ENCODE measurements around the gene ENTPD1.
"Not testable (repeated sequence)": the region's sequence is repeated elsewhere in the genome, so short reads cannot be mapped to it uniquely, and the experiment has no call there.

Gene ENTPD1

GRCh38 chr10:95730233-95730632, 25.7 kb upstream of the ENTPD1 start:
- Histone ChIP-seq H3K36me3 (ENCODE audit: control insufficient read depth, insufficient read depth, low read length) (no peaks in the 10 kb centered on the region), H3K27ac (ENCODE audit: insufficient read depth, low read length, poor library complexity, severe bottlenecking) (no peak overlapping the region), H3K4me1 (ENCODE audit: control insufficient read depth, insufficient read depth, low read length, poor library complexity, severe bottlenecking) (no peaks in the 10 kb centered on the region), H3K4me3 (ENCODE audit: insufficient read depth, low read depth, low read length, poor library complexity, severe bottlenecking) (no peak overlapping the region), H3K9me3 (ENCODE audit: control insufficient read depth, low read length) (no peaks in the 10 kb centered on the region), H3K27me3 (replicated peaks; ENCODE audit: control insufficient read depth, insufficient read depth, low read length, poor library complexity, severe bottlenecking) (peaks cover 2% of the 10 kb centered on the region)
- no peak for DNase-seq

DNA sequence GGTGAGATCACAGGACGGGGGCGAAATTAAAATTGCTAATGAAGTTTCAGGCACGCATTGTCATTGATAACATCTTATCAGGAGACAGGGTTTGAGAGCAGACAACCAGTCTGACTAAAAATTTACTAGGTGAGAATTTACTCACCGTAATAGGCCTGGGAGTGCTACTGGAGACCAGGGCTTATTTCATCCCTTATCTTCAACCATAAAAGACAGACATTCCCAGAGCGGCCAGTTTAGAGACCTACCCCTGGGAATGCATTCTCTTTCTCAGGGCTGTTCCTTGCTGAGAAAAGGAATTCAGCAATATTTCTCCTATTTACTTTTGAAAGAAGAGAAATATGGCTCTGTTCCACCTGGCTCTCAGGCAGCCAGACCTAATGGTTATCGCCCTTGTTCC, 23.1 kb upstream of the ENTPD1 start:
- H3K4me3 ChIP-seq (ENCODE audit: insufficient read depth, low read depth, low read length, poor library complexity, severe bottlenecking); H3K9me3 ChIP-seq (ENCODE audit: control insufficient read depth, low read length); H3K4me1 ChIP-seq (ENCODE audit: control insufficient read depth, insufficient read depth, low read length, poor library complexity, severe bottlenecking); DNase-seq; H3K36me3 ChIP-seq (ENCODE audit: control insufficient read depth, insufficient read depth, low read length); H3K27ac ChIP-seq (ENCODE audit: insufficient read depth, low read length, poor library complexity, severe bottlenecking); H3K27me3 ChIP-seq (replicated peaks; ENCODE audit: control insufficient read depth, insufficient read depth, low read length, poor library complexity, severe bottlenecking): not testable (repeated sequence)

DNA sequence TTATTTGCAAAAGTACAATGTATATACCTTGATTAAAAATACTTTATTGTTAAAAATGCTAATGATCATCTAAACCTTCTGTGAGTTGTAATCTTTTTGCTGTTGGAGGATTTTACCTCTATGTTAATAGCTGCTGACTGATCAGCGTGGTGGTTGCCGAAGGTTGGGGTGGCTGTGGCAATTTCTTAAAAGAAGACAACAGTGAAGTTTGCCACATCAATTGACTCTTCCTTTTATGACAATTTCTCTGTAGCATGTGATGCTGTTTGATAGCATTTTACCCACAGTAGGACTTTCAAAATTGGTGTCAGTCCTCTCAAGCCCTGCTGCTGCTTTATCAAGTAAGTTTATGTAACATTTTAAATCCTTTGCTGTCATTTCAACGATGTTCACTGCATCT, 16.9 kb upstream of the ENTPD1 start:
- no peak overlapping the region for H3K27ac ChIP-seq (ENCODE audit: insufficient read depth, low read length, poor library complexity, severe bottlenecking)
- DNase-seq, result no peak
- no peaks in the 10 kb centered on the region for H3K27me3 ChIP-seq (replicated peaks; ENCODE audit: control insufficient read depth, insufficient read depth, low read length, poor library complexity, severe bottlenecking)

GRCh38 chr10:95741807-95742467, 14.0 kb upstream of the ENTPD1 start:
- Histone ChIP-seq H3K4me3 (ENCODE audit: insufficient read depth, low read depth, low read length, poor library complexity, severe bottlenecking) (no peak overlapping the region), H3K9me3 (ENCODE audit: control insufficient read depth, low read length) (no peaks in the 10 kb centered on the region), H3K27me3 (replicated peaks; ENCODE audit: control insufficient read depth, insufficient read depth, low read length, poor library complexity, severe bottlenecking) (no peaks in the 10 kb centered on the region), H3K4me1 (ENCODE audit: control insufficient read depth, insufficient read depth, low read length, poor library complexity, severe bottlenecking) (no peaks in the 10 kb centered on the region), H3K27ac (ENCODE audit: insufficient read depth, low read length, poor library complexity, severe bottlenecking) (no peak overlapping the region), H3K36me3 (ENCODE audit: control insufficient read depth, insufficient read depth, low read length) (no peaks in the 10 kb centered on the region)
- DNase-seq, result no peak

More for the DNA sequence above, 16.9 kb upstream of the ENTPD1 start:
- Histone ChIP-seq H3K36me3 (ENCODE audit: control insufficient read depth, insufficient read depth, low read length) (no peaks in the 10 kb centered on the region), H3K9me3 (ENCODE audit: control insufficient read depth, low read length) (no peaks in the 10 kb centered on the region), H3K4me1 (ENCODE audit: control insufficient read depth, insufficient read depth, low read length, poor library complexity, severe bottlenecking) (no peaks in the 10 kb centered on the region), H3K4me3 (ENCODE audit: insufficient read depth, low read depth, low read length, poor library complexity, severe bottlenecking) (no peak overlapping the region)

DNA sequence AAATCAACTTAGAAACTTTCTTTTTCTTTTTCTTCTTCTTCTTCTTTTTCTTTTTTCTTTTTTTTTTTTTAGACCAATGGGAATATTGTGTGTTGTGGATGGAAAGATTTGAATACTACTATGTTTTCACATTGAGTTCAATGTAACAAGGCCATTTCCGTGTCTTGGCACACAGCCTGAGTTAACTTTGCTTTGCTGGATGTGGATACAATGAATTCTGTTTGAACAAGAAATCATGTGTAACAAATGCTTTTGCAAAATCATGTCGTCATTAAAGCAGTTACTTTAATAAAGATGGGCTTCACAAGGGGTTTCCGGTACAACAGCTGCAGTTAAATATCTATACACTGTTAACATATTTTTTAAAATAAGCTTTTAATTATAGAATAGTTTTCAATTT, 13.5 kb upstream of the ENTPD1 start:
- Histone ChIP-seq H3K4me1 (ENCODE audit: control insufficient read depth, insufficient read depth, low read length, poor library complexity, severe bottlenecking) (no peaks in the 10 kb centered on the region), H3K27ac (ENCODE audit: insufficient read depth, low read length, poor library complexity, severe bottlenecking) (no peak overlapping the region), H3K36me3 (ENCODE audit: control insufficient read depth, insufficient read depth, low read length) (no peaks in the 10 kb centered on the region), H3K4me3 (ENCODE audit: insufficient read depth, low read depth, low read length, poor library complexity, severe bottlenecking) (no peak overlapping the region), H3K9me3 (ENCODE audit: control insufficient read depth, low read length) (no peaks in the 10 kb centered on the region), H3K27me3 (replicated peaks; ENCODE audit: control insufficient read depth, insufficient read depth, low read length, poor library complexity, severe bottlenecking) (no peaks in the 10 kb centered on the region)
- DNase-seq, result no peak

DNA sequence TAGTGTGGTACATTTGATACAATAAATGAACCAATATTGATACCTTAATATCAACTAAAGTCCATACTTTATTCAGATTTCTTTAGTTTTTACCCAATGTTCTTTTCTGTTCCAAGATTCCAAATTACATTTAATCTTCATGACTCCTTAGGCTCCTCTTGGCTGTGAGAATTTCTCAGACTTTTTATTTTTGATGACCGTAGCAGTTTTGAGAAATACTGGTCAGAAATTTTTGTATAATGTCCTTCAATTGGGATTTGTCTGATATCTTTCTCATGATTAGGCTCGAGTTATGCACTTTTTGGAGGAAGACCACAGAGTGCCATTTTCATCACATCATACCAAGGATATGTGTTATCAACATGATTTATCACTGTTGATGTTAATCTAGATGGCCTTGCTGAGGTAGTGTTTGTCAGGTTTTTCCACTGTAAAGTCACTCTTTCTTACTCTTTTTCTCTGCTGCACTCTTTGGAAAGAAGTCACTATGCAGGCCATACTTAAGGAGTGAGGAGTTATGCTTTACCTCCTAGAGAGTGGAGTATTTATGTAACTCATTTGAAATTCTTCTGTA, 12.9 kb upstream of the ENTPD1 start:
- no peaks in the 10 kb centered on the region for H3K4me1 ChIP-seq (ENCODE audit: control insufficient read depth, insufficient read depth, low read length, poor library complexity, severe bottlenecking)
- H3K9me3 ChIP-seq (ENCODE audit: control insufficient read depth, low read length), result no peaks in the 10 kb centered on the region
- no peaks in the 10 kb centered on the region for H3K36me3 ChIP-seq (ENCODE audit: control insufficient read depth, insufficient read depth, low read length)
- no peaks in the 10 kb centered on the region for H3K27me3 ChIP-seq (replicated peaks; ENCODE audit: control insufficient read depth, insufficient read depth, low read length, poor library complexity, severe bottlenecking)
- no peak overlapping the region for H3K4me3 ChIP-seq (ENCODE audit: insufficient read depth, low read depth, low read length, poor library complexity, severe bottlenecking)
- H3K27ac ChIP-seq (ENCODE audit: insufficient read depth, low read length, poor library complexity, severe bottlenecking), result no peak overlapping the region
- no peak for DNase-seq

DNA sequence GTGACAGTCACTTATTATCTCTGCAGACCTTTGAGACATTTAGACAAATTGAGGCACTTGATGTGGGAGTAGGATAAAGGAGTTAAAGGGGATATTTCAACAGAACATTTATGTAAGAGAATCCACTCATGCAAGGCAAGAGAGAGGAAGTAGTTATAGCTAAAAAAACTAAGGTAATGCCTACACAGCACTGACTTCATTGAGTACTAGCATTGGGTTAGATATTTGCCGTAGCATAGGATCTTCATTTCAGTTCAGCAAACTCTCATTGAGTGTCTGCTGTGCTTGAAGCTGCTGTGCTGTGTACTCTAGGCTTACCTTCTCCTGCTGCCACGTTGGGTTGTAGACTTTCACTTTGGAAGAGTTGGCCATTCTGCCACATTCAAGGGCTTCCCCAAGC, 10.5 kb upstream of the ENTPD1 start:
- Histone ChIP-seq H3K27ac (ENCODE audit: insufficient read depth, low read length, poor library complexity, severe bottlenecking) (no peak overlapping the region), H3K4me3 (ENCODE audit: insufficient read depth, low read depth, low read length, poor library complexity, severe bottlenecking) (no peak overlapping the region), H3K4me1 (ENCODE audit: control insufficient read depth, insufficient read depth, low read length, poor library complexity, severe bottlenecking) (no peaks in the 10 kb centered on the region), H3K9me3 (ENCODE audit: control insufficient read depth, low read length) (no peaks in the 10 kb centered on the region), H3K36me3 (ENCODE audit: control insufficient read depth, insufficient read depth, low read length) (no peaks in the 10 kb centered on the region), H3K27me3 (replicated peaks; ENCODE audit: control insufficient read depth, insufficient read depth, low read length, poor library complexity, severe bottlenecking) (no peaks in the 10 kb centered on the region)
- no peak for DNase-seq

DNA sequence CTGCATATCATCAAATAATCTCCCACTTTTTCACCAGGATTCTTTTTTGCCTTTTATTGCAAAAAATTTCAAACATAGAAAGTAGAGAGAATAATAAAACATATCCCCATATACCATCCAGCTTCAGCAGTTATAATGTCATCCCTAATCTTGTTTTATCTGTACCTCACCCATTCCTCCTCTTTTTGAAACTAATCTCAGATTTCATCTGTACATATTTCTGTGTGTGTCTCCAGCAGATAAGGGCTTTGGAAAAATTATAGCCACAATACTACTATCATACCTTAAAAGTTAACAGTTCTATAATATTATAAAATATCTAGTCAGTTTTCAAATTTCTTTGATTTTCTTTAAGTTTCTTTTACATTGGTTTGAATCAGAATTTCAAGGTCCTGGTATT, 7.6 kb upstream of the ENTPD1 start:
- no peak for DNase-seq
- no peaks in the 10 kb centered on the region for H3K27me3 ChIP-seq (replicated peaks; ENCODE audit: control insufficient read depth, insufficient read depth, low read length, poor library complexity, severe bottlenecking)
- H3K27ac ChIP-seq (ENCODE audit: insufficient read depth, low read length, poor library complexity, severe bottlenecking), result no peak overlapping the region
- H3K4me1 ChIP-seq (ENCODE audit: control insufficient read depth, insufficient read depth, low read length, poor library complexity, severe bottlenecking), result no peaks in the 10 kb centered on the region
- H3K4me3 ChIP-seq (ENCODE audit: insufficient read depth, low read depth, low read length, poor library complexity, severe bottlenecking), result no peak overlapping the region
- H3K9me3 ChIP-seq (ENCODE audit: control insufficient read depth, low read length), result no peaks in the 10 kb centered on the region
- no peaks in the 10 kb centered on the region for H3K36me3 ChIP-seq (ENCODE audit: control insufficient read depth, insufficient read depth, low read length)

- no peaks in the 10 kb centered on the region for H3K9me3 ChIP-seq (ENCODE audit: control insufficient read depth, low read length)
- no peak overlapping the region for H3K4me3 ChIP-seq (ENCODE audit: insufficient read depth, low read depth, low read length, poor library complexity, severe bottlenecking)
- no peak overlapping the region for H3K27ac ChIP-seq (ENCODE audit: insufficient read depth, low read length, poor library complexity, severe bottlenecking)
- no peaks in the 10 kb centered on the region for H3K27me3 ChIP-seq (replicated peaks; ENCODE audit: control insufficient read depth, insufficient read depth, low read length, poor library complexity, severe bottlenecking)
- no peak for DNase-seq
- no peaks in the 10 kb centered on the region for H3K36me3 ChIP-seq (ENCODE audit: control insufficient read depth, insufficient read depth, low read length)
- no peaks in the 10 kb centered on the region for H3K4me1 ChIP-seq (ENCODE audit: control insufficient read depth, insufficient read depth, low read length, poor library complexity, severe bottlenecking)
Observed at GRCh38 chr10:95755511-95756004, 405 bp upstream of the ENTPD1 start.

DNA sequence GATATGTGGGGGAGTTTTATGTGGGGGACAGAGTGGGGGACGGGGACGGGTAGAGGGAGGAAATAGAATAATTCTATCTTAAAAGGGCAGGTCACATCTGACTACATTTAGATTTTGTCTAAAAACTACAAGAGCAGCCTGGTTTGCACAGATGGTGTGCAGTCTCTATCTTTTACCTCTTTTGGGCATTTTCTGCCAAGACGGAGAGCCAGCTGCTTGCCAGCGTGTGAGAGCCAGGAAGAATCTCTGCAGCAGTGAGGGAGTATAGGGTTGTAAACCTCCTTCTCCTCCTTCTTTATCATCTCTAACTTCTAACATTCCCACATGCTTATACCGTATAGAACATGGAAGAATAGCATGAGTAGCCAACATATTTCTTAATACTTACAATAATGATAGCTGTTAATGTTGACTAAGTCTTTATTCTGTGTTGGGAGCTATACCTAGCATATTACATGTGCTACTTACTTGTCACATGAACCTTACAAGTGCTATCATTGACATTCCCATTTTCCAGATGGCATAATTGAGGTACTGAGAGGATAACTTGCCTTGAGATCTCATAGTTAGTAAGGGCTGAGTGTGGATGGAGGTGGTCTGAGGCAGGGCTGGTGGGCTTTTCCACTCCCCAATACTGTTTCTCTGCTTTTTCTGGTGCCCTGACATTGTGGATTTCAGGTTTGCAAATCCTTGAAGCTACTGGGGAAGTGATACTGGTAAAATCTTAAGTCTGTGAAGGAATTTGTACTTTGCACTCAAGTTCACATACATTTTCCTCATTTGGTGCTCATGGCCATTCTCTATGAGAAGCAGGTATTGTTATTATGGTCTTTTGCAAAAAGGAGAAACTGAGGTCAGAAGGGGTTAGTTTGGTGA, 1.1 kb downstream of the ENTPD1 start:
- H3K27ac ChIP-seq (ENCODE audit: insufficient read depth, low read length, poor library complexity, severe bottlenecking), result no peak overlapping the region
- no peaks in the 10 kb centered on the region for H3K9me3 ChIP-seq (ENCODE audit: control insufficient read depth, low read length)
- DNase-seq, result no peak
- no peak overlapping the region for H3K4me3 ChIP-seq (ENCODE audit: insufficient read depth, low read depth, low read length, poor library complexity, severe bottlenecking)
- no peaks in the 10 kb centered on the region for H3K27me3 ChIP-seq (replicated peaks; ENCODE audit: control insufficient read depth, insufficient read depth, low read length, poor library complexity, severe bottlenecking)
- no peaks in the 10 kb centered on the region for H3K36me3 ChIP-seq (ENCODE audit: control insufficient read depth, insufficient read depth, low read length)
- H3K4me1 ChIP-seq (ENCODE audit: control insufficient read depth, insufficient read depth, low read length, poor library complexity, severe bottlenecking), result no peaks in the 10 kb centered on the region

All from effector memory CD4-positive, alpha-beta T cell (primary cell).